ENCODE data around the gene STMP1.

The STMP1 gene

GRCh38 chr7:135719688-135720087, 57.4 kb downstream of the STMP1 start:
- no peak for DNase-seq (ENCODE audit: low read depth)

DNA sequence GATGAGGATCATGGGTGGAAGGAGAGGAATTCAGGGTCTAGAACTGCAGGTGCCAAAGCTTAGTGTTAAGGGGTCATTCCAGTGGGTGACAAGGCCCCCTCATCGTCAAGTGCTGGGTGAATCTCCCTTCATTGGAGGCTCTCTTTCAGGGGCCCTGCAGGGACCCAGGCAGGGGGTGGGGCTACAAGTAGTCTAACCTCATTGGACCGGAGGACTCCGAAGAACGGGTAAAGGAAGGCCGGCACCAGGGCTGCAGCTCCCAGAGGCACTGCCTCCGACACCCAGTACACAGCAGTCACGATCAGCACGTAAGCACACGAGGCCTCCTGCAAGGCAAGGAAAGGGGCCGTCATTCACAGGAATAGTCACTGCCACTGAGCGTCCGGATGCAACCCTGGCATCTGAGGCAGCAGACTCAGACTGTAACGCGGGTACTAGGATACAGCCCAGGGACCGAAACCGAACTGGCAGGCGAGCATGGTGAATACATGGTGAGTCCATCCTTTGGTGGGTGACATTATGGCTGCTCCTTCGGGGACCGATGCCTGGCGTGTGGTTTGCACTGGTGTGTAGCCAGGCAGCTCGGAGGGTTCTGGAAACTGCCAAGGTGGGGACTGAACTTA, 59.0 kb downstream of the STMP1 start:
- DNase-seq (ENCODE audit: low read depth) = no peak

GRCh38 chr7:135723411-135723810, 61.1 kb downstream of the STMP1 start:
- DNase-seq (ENCODE audit: low read depth) = no peak

Data from ELR (cell line).